HG02571 (cell line): ENCODE results near the gene GJA4.

Source experiments
- ATAC-seq: cut with Tn5 transposase; IDR thresholded peaks from one replicate; pipeline ENCODE4 v1.9.1; 2021; ENCODE audit warnings: mild to moderate bottlenecking, moderate library complexity; ENCODE audit not compliant: unreplicated experiment

GJA4 gene

GRCh38 chr1:34792868-34793727 is at the start of gene GJA4:
TSS of gene GJA4 (plus strand) at chr1:34792999. CDS start at chr1:34794214, 1,215 bp downstream.
- no peak for ATAC-seq

- ATAC-seq, result no peak
Measured at GRCh38 chr1:34743775-34744174, 49.0 kb upstream of the GJA4 start.

- ATAC-seq, result no peak
Measured at GRCh38 chr1:34744851-34745250, 47.9 kb upstream of the GJA4 start.

- ATAC-seq, result no peak
Measured at GRCh38 chr1:34745666-34746065, 47.1 kb upstream of the GJA4 start.

GRCh38 chr1:34746101-34746500 is 46.7 kb upstream of the GJA4 start:
- no peak for ATAC-seq

GRCh38 chr1:34746785-34747637 is 45.8 kb upstream of the GJA4 start:
- no peak for ATAC-seq

GRCh38 chr1:34747638-34747941 is 45.2 kb upstream of the GJA4 start:
- ATAC-seq, result no peak

GRCh38 chr1:34749992-34750391 is 42.8 kb upstream of the GJA4 start:
- ATAC-seq, result no peak

- no peak for ATAC-seq
Measured at GRCh38 chr1:34750610-34751009, 42.2 kb upstream of the GJA4 start.

- ATAC-seq, result no peak
Measured at GRCh38 chr1:34753163-34753562, 39.6 kb upstream of the GJA4 start.

- no peak for ATAC-seq
Measured at GRCh38 chr1:34754964-34755637, 37.7 kb upstream of the GJA4 start, which contains the start of gene GJB5. TSS of gene GJB5 (plus strand) at chr1:34755047. CDS start at chr1:34757331, 2,284 bp downstream.

- no peak for ATAC-seq
Measured at GRCh38 chr1:34755961-34756360, 36.8 kb upstream of the GJA4 start.

GRCh38 chr1:34757386-34757785 is 35.4 kb upstream of the GJA4 start:
- ATAC-seq, result no peak

GRCh38 chr1:34758751-34759150 is 34.0 kb upstream of the GJA4 start:
- no peak for ATAC-seq

GRCh38 chr1:34759503-34760357 is 33.1 kb upstream of the GJA4 start, which contains the start of gene GJB4:
TSS of gene GJB4 (plus strand) at chr1:34759740. CDS start at chr1:34761255, 1,515 bp downstream.
- ATAC-seq, result no peak

- no peak for ATAC-seq
Measured at GRCh38 chr1:34761176-34761761, 31.5 kb upstream of the GJA4 start.

GRCh38 chr1:34761776-34762307 is 31.0 kb upstream of the GJA4 start:
- no peak for ATAC-seq

- no peak for ATAC-seq
Measured at GRCh38 chr1:34762474-34763141, 30.2 kb upstream of the GJA4 start.

GRCh38 chr1:34763142-34763781 is 29.5 kb upstream of the GJA4 start:
- ATAC-seq, result no peak
